ENCODE data around the gene RNU5D-1. TPM values are rescaled to one million over a fixed set of nuclear protein-coding genes. Genes with fewer than 3 reads are reported as not detected.
"Not testable (repeated sequence)": the region's sequence is repeated elsewhere in the genome, so short reads cannot be mapped to it uniquely, and the experiment has no call there.

The RNU5D-1 gene
- not detected for polyA plus RNA-seq (2012; ENCODE audit: low read depth, missing spikeins)

DNA sequence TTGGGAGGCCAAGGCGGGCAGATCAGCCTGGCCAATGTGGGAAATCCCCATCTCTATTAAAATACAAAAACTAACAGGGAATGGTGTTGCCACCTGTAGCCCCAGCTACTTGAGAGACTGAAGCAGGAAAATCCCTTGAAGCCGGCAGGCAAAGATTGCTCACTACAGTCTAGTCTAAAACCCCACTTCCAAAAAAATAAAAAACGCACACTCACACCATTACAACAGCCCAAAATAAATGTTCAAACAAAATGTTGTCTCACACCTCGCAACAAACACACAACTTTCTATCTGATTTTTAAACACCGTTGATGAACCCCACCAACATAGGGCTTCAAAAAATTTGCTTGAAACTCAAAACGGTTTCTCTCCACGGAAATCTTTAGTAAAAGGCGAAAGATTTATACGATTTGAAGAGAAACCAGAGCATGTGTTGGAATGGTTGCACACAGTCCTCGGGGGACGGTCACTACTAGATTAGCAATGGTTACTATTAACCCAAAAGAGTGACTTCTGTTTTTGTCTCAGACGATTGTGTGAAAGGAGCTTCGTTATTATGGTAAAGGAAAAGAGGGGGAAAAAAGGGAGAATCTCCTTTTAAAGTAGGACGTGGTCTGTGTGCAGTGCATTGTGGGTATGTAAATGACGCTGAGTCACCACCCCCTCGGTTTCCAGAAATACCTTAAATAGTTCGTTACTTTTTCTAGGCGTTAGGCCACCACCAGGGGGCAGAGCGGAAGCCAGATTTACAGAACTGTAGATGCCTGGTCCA is at the start of gene RNU5D-1:
RNU5D-1 (minus strand) TSS at position 430 of the 772 bp plus-strand sequence.
- TF ChIP-seq POLR2AphosphoS5 (IDR thresholded peaks at IDR 0.05; ENCODE audit: low read depth, low read length) (peak; percentile 100), POLR2A (IDR thresholded peaks at IDR 0.05; ENCODE audit: low read depth, low read length) (peak; percentile 100), TAF1 (IDR thresholded peaks at IDR 0.05; ENCODE audit: low read depth, low read length) (peak; percentile 62; the same call in 1 of the 2 replicates), PAX5 (IDR thresholded peaks at IDR 0.05; ENCODE audit: insufficient read depth, low read length, severe bottlenecking) (no peak), SPI1 (IDR thresholded peaks at IDR 0.05; ENCODE audit: low read depth, low read length) (peak; percentile 16; the same call in 1 of the 2 replicates), POU2F2 (IDR thresholded peaks at IDR 0.05; ENCODE audit: low read depth, low read length) (peak; percentile 99)
- DNase-seq (ENCODE audit: insufficient read length, low spot score) = peak; percentile 66
- peak; percentile 80 for FAIRE-seq

DNA sequence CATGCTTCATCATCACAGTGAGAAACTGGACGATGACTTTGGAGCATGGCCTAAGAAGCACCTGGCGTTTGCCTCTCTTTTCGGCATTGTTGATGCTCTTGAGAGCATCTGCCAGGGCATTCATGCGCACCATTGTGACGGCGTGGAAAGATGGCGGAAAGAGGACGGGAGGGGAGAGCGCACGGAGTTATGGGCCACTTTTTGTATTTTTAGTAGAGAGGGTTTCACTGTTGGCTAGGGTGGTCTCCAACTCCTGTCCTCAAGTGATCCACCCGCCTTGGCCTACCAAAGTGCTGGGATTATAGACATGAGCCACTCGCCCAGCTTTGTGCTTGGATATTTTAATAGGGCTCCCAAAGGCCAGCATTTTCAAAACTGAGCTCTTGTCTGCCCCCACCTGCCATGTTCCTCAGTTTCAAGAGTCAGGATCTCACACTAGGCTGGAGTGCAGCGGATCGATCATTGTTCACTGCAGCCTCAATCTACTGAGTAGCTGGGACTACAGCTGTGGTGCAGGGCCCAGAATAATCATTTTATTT is 49.7 kb upstream of the RNU5D-1 start:
- DNase-seq (ENCODE audit: insufficient read length, low spot score) = no peak
- TF ChIP-seq POLR2A (IDR thresholded peaks at IDR 0.05; ENCODE audit: low read depth, low read length) = peak; percentile 65
- TF ChIP-seq PAX5 (IDR thresholded peaks at IDR 0.05; ENCODE audit: insufficient read depth, low read length, severe bottlenecking) = no peak
- peak; percentile 28; the same call in 1 of the 2 replicates for TF ChIP-seq POLR2AphosphoS5 (IDR thresholded peaks at IDR 0.05; ENCODE audit: low read depth, low read length)
- no peak for FAIRE-seq

DNA sequence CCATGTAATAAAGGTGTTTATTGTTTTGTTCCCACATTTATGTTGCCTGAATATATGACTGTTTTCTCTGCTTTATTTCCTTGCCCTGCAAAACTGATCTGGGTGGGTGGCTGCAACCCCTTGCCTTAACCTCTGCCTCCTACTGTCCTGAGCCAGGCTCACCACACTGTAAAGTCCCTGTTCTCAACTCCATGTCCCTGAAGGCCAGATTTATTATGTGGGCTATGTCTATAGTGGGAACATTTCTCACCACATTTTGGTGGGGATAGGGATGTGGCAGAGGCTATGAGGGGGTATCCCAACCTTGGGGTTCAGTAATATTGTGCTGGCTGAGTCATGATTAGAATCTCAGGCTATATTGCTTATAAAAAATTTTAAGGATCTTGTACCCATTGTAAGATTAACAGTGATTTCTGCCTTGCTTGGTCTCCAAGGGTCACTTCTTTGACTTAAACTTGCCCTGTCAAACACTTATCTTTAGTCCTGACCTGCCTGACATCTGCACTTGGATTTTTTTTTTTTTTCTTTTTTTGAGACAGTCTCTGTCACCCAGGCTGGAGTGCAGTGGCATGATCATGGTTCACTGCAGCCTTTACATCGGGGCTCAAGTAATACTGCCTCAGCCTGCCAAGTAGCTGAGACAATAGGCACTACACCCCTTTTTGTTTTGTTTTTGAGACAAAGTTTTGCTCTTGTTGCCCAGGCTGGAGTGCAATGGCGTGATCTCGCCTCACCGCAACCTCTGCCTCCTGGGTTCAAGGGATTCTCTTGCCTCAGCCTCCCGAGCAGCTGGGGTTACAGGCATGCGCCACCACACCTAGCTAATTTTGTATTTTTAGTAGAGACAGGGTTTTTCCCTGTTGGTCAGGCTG is 48.0 kb upstream of the RNU5D-1 start:
- no peak for TF ChIP-seq PAX5 (IDR thresholded peaks at IDR 0.05; ENCODE audit: insufficient read depth, low read length, severe bottlenecking)
- TF ChIP-seq POLR2AphosphoS5 (IDR thresholded peaks at IDR 0.05; ENCODE audit: low read depth, low read length) = peak; percentile 48; the same call in 1 of the 2 replicates
- no peak for TF ChIP-seq TAF1 (IDR thresholded peaks at IDR 0.05; ENCODE audit: low read depth, low read length)
- no peak for TF ChIP-seq SPI1 (IDR thresholded peaks at IDR 0.05; ENCODE audit: low read depth, low read length)
- TF ChIP-seq POU2F2 (IDR thresholded peaks at IDR 0.05; ENCODE audit: low read depth, low read length) = no peak
- no peak for TF ChIP-seq POLR2A (IDR thresholded peaks at IDR 0.05; ENCODE audit: low read depth, low read length)
- FAIRE-seq (no peak), DNase-seq (ENCODE audit: insufficient read length, low spot score) (no peak)

DNA sequence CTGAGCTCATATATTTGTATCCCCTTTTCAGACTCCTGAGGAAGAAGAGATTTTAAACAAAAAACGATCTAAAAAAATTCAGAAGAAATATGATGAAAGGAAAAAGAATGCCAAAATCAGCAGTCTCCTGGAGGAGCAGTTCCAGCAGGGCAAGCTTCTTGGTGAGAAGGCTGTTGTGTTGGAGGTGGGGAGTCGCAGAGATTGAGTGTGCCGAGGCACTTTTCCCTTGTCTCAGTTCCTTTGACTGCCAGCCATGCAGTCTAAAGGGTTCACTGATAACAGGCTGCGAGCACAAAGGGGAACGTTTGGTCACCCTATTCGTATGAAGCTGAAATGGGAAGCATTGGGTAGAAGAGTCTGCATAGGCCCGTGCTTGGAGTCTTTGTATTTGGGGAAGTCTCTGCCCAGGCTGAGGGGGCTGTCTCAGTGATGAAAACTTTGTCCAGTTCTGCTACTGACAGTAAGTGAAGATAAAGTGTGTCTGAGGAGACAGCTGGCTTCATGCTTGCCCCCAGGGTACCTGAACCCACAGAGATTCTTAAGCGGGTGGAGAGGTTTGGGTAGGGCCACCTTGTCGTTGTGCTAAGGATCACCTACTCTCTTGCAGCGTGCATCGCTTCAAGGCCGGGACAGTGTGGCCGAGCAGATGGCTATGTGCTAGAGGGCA is 47.1 kb upstream of the RNU5D-1 start:
- FAIRE-seq = no peak
- no peak for DNase-seq (ENCODE audit: insufficient read length, low spot score)
- no peak for TF ChIP-seq POU2F2 (IDR thresholded peaks at IDR 0.05; ENCODE audit: low read depth, low read length)
- 0 out of 2 replicates have a peak, but pooled peaks have one; percentile 36 for TF ChIP-seq POLR2A (IDR thresholded peaks at IDR 0.05; ENCODE audit: low read depth, low read length)
- TF ChIP-seq SPI1 (IDR thresholded peaks at IDR 0.05; ENCODE audit: low read depth, low read length) = no peak
- TF ChIP-seq TAF1 (IDR thresholded peaks at IDR 0.05; ENCODE audit: low read depth, low read length) = no peak
- TF ChIP-seq PAX5 (IDR thresholded peaks at IDR 0.05; ENCODE audit: insufficient read depth, low read length, severe bottlenecking) = no peak
- TF ChIP-seq POLR2AphosphoS5 (IDR thresholded peaks at IDR 0.05; ENCODE audit: low read depth, low read length) = 0 out of 2 replicates have a peak, but pooled peaks have one; percentile 15

DNA sequence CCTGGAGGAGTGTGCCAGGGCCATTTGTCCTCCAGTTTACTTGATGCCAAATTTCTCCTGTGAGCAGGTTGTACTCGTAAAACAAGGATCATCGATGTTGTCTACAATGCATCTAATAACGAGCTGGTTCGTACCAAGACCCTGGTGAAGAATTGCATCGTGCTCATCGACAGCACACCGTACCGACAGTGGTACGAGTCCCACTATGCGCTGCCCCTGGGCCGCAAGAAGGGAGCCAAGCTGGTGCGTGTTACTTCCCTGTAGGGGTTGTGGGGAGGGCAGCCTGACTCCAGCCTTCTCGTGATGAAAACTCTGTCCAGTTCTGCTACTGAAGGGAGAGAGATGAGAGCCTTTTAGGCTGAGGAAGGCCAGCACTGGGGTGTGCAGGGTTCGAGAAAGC is 46.6 kb upstream of the RNU5D-1 start:
- FAIRE-seq (no peak), DNase-seq (ENCODE audit: insufficient read length, low spot score) (no peak)
- TF ChIP-seq SPI1 (IDR thresholded peaks at IDR 0.05; ENCODE audit: low read depth, low read length) (no peak), TAF1 (IDR thresholded peaks at IDR 0.05; ENCODE audit: low read depth, low read length) (no peak)

DNA sequence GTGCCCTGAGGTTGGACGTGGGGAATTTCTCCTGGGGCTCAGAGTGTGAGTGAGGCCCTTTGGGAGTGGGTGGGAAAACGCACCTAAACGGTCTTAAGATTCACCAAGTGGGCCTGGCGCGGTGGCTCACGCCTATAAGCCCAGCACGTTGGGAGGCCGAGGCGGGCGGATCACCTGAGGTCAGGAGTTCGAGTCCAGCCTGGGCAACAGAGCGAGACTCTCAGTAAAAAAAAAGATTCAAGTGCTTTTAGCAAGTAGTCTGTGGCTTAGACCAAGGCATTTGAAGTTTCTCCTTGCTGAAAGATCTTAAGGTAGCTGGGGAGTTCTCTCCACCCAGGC is 45.7 kb upstream of the RNU5D-1 start:
- DNase-seq (ENCODE audit: insufficient read length, low spot score) (no peak), FAIRE-seq (no peak)
- TF ChIP-seq POU2F2 (IDR thresholded peaks at IDR 0.05; ENCODE audit: low read depth, low read length) = no peak
- TF ChIP-seq POLR2AphosphoS5 (IDR thresholded peaks at IDR 0.05; ENCODE audit: low read depth, low read length) = no peak; the same call in 1 of the 2 replicates
- TF ChIP-seq POLR2A (IDR thresholded peaks at IDR 0.05; ENCODE audit: low read depth, low read length) = 0 out of 2 replicates have a peak, but pooled peaks have one; percentile 41

DNA sequence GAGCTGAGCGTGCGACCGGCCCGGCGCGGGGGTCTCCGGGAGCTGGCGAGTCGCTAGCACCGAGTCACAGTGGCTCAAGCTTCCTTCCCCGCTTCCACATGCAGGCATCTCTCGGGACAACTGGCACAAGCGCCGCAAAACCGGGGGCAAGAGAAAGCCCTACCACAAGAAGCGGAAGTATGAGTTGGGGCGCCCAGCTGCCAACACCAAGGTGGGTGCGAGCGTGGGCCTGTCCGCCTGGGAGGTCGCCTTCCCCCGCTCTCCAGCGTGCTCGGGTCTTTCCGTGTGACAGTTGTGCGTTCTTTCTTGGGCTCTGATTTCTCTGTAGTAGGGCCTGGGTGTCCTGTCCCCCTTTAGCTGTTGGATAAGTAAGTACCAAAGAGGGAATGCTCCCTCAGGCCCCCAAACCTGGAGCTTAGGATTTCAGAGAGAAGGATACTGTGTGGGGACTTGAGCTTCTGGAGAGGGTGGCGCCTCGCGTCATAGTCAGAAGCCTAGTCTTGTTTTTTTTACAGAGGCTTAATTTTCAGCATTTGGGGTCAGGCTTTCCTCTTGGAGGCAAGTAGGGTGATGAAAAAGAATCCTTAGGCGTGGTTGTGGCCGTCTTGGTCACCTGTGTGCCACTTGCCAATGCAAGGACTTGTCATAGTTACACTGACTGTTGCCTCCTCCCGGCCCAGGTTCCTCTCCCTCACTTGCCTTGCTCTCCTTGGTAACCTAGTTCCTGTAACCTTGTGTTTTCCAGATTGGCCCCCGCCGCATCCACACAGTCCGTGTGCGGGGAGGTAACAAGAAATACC is 45.2 kb upstream of the RNU5D-1 start:
- no peak for FAIRE-seq
- TF ChIP-seq SPI1 (IDR thresholded peaks at IDR 0.05; ENCODE audit: low read depth, low read length) (0 out of 2 replicates have a peak, but pooled peaks have one; percentile 6), POU2F2 (IDR thresholded peaks at IDR 0.05; ENCODE audit: low read depth, low read length) (no peak)

DNA sequence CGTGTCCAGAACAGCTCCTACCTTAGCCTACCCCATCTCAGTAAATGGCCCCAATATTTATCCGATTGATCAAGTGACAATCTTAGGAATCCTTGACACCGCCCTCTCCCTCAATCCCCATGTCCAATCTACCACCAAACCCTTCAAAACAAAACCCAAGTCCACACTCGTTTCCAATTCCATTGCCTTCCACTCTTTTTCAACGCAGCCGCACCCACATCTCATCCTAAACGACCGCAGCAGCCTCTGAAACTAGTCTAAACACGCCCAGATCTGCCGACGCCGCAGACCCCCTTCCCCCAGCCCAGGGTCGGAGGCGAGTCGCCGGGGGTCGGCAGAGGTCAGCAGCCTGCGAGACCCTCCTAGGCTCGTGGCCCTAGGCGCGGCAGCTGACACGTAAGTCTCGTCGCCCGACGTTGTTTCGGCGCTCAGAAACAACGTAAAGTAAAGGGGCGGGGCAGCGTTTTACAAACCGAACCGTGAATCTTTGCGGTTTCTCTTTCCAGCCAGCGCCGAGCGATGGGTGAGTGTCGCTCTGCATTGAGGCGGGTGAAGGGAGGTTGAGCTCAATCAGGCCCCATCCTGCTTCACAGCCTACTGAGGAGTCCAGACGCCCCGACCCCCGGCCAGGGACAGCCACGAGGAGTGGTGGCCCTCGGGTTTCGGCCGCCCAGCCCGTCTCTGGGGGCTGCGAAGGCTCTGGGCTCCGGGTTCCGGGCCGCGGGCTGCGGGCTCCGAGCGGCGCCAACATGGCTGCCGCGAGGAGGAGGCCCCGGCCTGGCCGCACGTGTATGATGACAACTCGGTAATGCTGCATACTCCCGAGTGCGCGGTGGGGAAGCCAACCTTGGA is 44.3 kb upstream of the RNU5D-1 start, which contains the start of gene RPS8:
RPS8 (plus strand) TSS at position 463 of the 852 bp plus-strand sequence; CDS start at position 520, 57 bp downstream.
- DNase-seq (ENCODE audit: insufficient read length, low spot score) (peak; percentile 78), FAIRE-seq (peak; percentile 92)
- TF ChIP-seq POU2F2 (IDR thresholded peaks at IDR 0.05; ENCODE audit: low read depth, low read length) = peak; percentile 95
- peak; percentile 4 for TF ChIP-seq PAX5 (IDR thresholded peaks at IDR 0.05; ENCODE audit: insufficient read depth, low read length, severe bottlenecking)
- peak; percentile 99 for TF ChIP-seq TAF1 (IDR thresholded peaks at IDR 0.05; ENCODE audit: low read depth, low read length)
- peak; percentile 99 for TF ChIP-seq POLR2AphosphoS5 (IDR thresholded peaks at IDR 0.05; ENCODE audit: low read depth, low read length)
- TF ChIP-seq SPI1 (IDR thresholded peaks at IDR 0.05; ENCODE audit: low read depth, low read length) = no peak
- peak; percentile 99 for TF ChIP-seq POLR2A (IDR thresholded peaks at IDR 0.05; ENCODE audit: low read depth, low read length)

More for the DNA sequence above, 45.2 kb upstream of the RNU5D-1 start:
- DNase-seq (ENCODE audit: insufficient read length, low spot score) = no peak

DNA sequence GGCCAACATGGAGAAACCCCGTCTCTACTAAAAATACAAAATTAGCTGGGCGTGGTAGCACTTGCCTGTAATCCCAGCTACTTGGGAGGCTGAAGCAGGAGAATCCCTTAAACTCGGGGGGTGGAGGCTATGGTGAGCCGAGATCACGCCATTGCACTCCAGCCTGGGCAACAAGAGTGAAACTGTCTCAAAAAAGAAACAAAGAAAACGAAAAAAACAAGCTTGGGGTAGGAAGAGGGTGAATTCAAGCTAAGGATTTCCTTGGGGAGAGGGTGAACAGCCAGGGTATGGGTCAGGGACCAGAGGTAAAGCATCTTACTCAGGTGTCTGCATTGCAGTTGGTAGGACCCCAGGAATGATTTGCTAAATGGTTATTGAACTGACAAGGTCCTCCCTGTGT is 35.5 kb upstream of the RNU5D-1 start:
- not testable (repeated sequence) for FAIRE-seq; DNase-seq (ENCODE audit: insufficient read length, low spot score)
